ENCODE results near the gene CARS1. TPM values are rescaled to one million over a fixed set of nuclear protein-coding genes. Genes with fewer than 3 reads are reported as not detected.

The CARS1 gene
- total RNA-seq, 1 donor from 2014 or later, result 17.2 TPM

- H3K4me3 Mint-ChIP-seq, result no peak overlapping the region
- H3F3A ChIP-seq (ENCODE audit: low read depth), result no peaks in the 10 kb centered on the region
- no peaks in the 10 kb centered on the region for H3K4me1 Mint-ChIP-seq
- no peaks in the 10 kb centered on the region for H3K9me3 ChIP-seq (ENCODE audit: low read depth)
- no peaks in the 10 kb centered on the region for H3K9me3 Mint-ChIP-seq
- no peak for TF ChIP-seq EZH2 (IDR thresholded peaks at IDR 0.05)
- peak; percentile 85 for TF ChIP-seq CTCF (IDR thresholded peaks at IDR 0.05)
- H3K9ac ChIP-seq, result no peak overlapping the region
- no peaks in the 10 kb centered on the region for H3K27me3 ChIP-seq
- no peaks in the 10 kb centered on the region for H4K20me1 ChIP-seq (ENCODE audit: low read depth)
- no peak overlapping the region for H3K27ac ChIP-seq
- peaks cover 2% of the 10 kb centered on the region for H3K27me3 Mint-ChIP-seq (ENCODE audit: insufficient read depth, low read depth)
- no peak overlapping the region for H3K27ac Mint-ChIP-seq
- H3K79me2 ChIP-seq (ENCODE audit: low read depth), result peaks cover 6% of the 10 kb centered on the region
- H3K36me3 Mint-ChIP-seq, result peaks cover 18% of the 10 kb centered on the region
- no peak overlapping the region for H2AFZ ChIP-seq (replicated peaks)
- no peaks in the 10 kb centered on the region for H3K4me1 ChIP-seq
- peak; percentile 93 for DNase-seq (ENCODE audit: low spot score)
- H3K4me3 ChIP-seq, result no peak overlapping the region
- no peaks in the 10 kb centered on the region for H3K36me3 ChIP-seq
- H3K4me2 ChIP-seq, result no peak overlapping the region
These were observed 19.9 kb downstream of the CARS1 start for GRCh38 chr11:3037040-3037944.

DNA sequence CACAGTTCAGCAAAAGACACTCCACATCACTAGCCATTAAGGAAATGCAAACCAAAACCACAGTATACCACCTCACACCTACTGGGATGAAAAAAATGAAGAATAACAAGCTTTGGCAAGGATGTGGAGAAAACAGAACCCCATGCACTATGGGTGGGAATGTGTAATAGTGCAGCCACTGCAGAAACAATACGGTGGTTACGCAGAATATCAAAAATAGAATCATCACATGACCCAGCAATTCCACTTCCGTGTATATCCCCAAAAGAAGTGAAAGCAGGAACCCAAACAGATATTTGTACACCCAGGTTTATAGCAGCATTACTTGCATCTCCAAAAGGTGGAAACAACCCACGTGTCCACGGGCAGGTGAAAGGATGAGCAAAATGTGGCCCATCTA lies 20.8 kb downstream of the CARS1 start:
- Histone ChIP-seq H3K79me2 (ENCODE audit: low read depth) (no peaks in the 10 kb centered on the region), H3K36me3 (no peaks in the 10 kb centered on the region), H3K4me2 (no peak overlapping the region), H3K27ac (no peak overlapping the region), H3K9me3 (ENCODE audit: low read depth) (no peaks in the 10 kb centered on the region), H4K20me1 (ENCODE audit: low read depth) (no peaks in the 10 kb centered on the region), H3K27me3 (no peaks in the 10 kb centered on the region), H3K4me3 (no peak overlapping the region), H3F3A (ENCODE audit: low read depth) (no peaks in the 10 kb centered on the region), H3K9ac (no peak overlapping the region), H2AFZ (replicated peaks) (no peak overlapping the region), H3K4me1 (no peaks in the 10 kb centered on the region)
- Mint-ChIP-seq H3K4me3 (no peak overlapping the region), H3K27ac (peak overlapping the region; percentile 18), H3K4me1 (no peaks in the 10 kb centered on the region), H3K9me3 (no peaks in the 10 kb centered on the region), H3K27me3 (ENCODE audit: insufficient read depth, low read depth) (peaks cover 2% of the 10 kb centered on the region), H3K36me3 (peaks cover 17% of the 10 kb centered on the region)
- DNase-seq (ENCODE audit: low spot score), result no peak
- TF ChIP-seq EZH2 (IDR thresholded peaks at IDR 0.05) (no peak), EZH2phosphoT487 (IDR thresholded peaks at IDR 0.05) (no peak), CTCF (IDR thresholded peaks at IDR 0.05) (no peak)

GRCh38 chr11:3035333-3035732 lies 21.9 kb downstream of the CARS1 start:
- Histone ChIP-seq H3F3A (ENCODE audit: low read depth) (no peaks in the 10 kb centered on the region), H3K9me3 (ENCODE audit: low read depth) (no peaks in the 10 kb centered on the region), H3K4me1 (no peaks in the 10 kb centered on the region), H3K4me2 (no peak overlapping the region), H3K4me3 (no peak overlapping the region), H2AFZ (replicated peaks) (no peak overlapping the region), H4K20me1 (ENCODE audit: low read depth) (no peaks in the 10 kb centered on the region), H3K9ac (no peak overlapping the region), H3K27ac (no peak overlapping the region), H3K27me3 (no peaks in the 10 kb centered on the region), H3K36me3 (no peaks in the 10 kb centered on the region), H3K79me2 (ENCODE audit: low read depth) (no peaks in the 10 kb centered on the region)
- Mint-ChIP-seq H3K27me3 (ENCODE audit: insufficient read depth, low read depth) (peaks cover 2% of the 10 kb centered on the region), H3K9me3 (no peaks in the 10 kb centered on the region), H3K27ac (no peak overlapping the region), H3K4me1 (no peaks in the 10 kb centered on the region), H3K36me3 (peaks cover 17% of the 10 kb centered on the region), H3K4me3 (no peak overlapping the region)
- DNase-seq (ENCODE audit: low spot score), result no peak
- no peak for TF ChIP-seq EZH2phosphoT487 (IDR thresholded peaks at IDR 0.05)
- TF ChIP-seq EZH2 (IDR thresholded peaks at IDR 0.05), result no peak
- TF ChIP-seq CTCF (IDR thresholded peaks at IDR 0.05), result no peak

Data from neural progenitor cell (in vitro differentiated cells).